AG10803 (cell line): ENCODE results near the gene CELF1.
"Not testable (repeated sequence)": the region's sequence is repeated elsewhere in the genome, so short reads cannot be mapped to it uniquely, and the experiment has no call there.

Source experiments
- DNase-seq: peaks from one replicate; pipeline ENCODE4 v3.0.0; 2010; ENCODE audit warnings: low read depth
- H3K4me3 ChIP-seq: 2 replicates; pipeline ENCODE4 v1.5.1; 2011; ENCODE audit warnings: mild to moderate bottlenecking, low read length, control low read depth
- TF ChIP-seq, protein P1 (sequence below): conservative IDR thresholded peaks from 2 replicates; pipeline ENCODE4 v1.5.1; 2011; ENCODE audit warnings: mild to moderate bottlenecking, low read length, control low read depth, inconsistent platforms

CELF1 gene

DNA sequence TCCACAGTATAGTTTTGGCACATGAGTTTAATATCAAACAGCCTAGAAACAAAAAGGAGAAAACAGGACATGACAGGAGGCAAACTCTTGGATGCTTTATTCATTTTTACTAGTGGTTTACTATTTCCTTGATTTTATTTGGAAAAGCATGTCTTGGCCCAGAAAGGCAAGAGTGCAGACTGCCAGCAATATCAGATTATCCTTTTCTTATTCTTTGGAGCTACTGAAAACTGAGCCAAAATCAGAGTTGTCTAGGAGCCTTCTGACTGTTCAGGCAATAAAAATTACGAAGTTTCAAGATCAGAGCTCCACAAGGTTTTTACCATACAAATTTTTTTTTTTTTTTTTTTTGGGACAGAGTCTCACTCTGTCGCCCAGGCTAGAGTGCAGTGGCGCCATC, 16.0 kb downstream of the CELF1 start:
- no peak for DNase-seq
- TF ChIP-seq, protein P1, sequence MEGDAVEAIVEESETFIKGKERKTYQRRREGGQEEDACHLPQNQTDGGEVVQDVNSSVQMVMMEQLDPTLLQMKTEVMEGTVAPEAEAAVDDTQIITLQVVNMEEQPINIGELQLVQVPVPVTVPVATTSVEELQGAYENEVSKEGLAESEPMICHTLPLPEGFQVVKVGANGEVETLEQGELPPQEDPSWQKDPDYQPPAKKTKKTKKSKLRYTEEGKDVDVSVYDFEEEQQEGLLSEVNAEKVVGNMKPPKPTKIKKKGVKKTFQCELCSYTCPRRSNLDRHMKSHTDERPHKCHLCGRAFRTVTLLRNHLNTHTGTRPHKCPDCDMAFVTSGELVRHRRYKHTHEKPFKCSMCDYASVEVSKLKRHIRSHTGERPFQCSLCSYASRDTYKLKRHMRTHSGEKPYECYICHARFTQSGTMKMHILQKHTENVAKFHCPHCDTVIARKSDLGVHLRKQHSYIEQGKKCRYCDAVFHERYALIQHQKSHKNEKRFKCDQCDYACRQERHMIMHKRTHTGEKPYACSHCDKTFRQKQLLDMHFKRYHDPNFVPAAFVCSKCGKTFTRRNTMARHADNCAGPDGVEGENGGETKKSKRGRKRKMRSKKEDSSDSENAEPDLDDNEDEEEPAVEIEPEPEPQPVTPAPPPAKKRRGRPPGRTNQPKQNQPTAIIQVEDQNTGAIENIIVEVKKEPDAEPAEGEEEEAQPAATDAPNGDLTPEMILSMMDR, result no peak

GRCh38 chr11:47534704-47535251, 18.2 kb downstream of the CELF1 start:
- TF ChIP-seq, protein P1, result no peak
- H3K4me3 ChIP-seq, result no peak overlapping the region
- DNase-seq, result no peak

More for the DNA sequence above, 16.0 kb downstream of the CELF1 start:
- H3K4me3 ChIP-seq, result no peak overlapping the region

- DNase-seq, result peak; percentile 91
- no peak overlapping the region for H3K4me3 ChIP-seq
- TF ChIP-seq, protein P1, result no peak
Observed at GRCh38 chr11:47533690-47534151, 19.2 kb downstream of the CELF1 start.

- H3K4me3 ChIP-seq, result no peak overlapping the region
- TF ChIP-seq, protein P1, result no peak
- no peak for DNase-seq
Observed at GRCh38 chr11:47532597-47533213, 20.2 kb downstream of the CELF1 start.

DNA sequence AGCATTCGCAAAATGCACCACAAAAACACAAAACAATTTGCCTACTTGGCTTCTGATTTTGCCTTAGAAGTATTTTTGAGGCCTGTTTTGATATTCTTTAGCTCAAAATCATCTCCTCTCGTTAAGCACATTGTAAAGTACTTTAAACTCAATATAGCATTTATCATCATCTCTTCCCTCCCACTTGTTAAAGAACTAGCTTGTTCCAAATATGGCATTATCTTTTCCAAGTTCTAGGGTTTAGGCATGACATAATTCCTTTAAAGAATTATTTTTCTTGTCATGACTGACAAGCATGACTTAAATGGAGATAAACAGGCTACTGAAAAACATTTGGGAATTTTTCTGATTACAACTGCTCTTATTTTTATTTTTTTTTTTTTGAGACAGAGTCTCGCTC, 21.3 kb downstream of the CELF1 start:
- TF ChIP-seq, protein P1, result no peak
- no peak for DNase-seq
- H3K4me3 ChIP-seq, result no peak overlapping the region

DNA sequence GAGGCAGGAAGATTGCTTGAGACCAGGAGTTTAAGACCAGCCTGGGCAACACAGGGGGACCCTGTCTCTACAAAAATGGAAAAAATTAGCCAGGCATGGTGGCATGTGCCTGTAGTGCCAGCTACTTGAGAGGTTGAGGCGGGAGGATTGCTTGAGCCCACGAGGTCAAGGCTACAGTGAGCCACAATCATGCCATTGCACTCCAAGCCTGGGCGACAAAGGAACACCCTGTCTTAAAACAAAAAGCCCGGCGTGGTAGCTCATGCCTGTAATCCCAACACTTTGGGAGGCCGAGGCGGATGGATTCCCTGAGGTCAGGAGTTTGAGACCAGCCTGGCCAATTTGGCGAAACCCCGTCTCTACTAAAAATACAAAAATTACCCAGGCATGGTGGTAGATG, 22.2 kb downstream of the CELF1 start:
- DNase-seq, H3K4me3 ChIP-seq: not testable (repeated sequence)

DNA sequence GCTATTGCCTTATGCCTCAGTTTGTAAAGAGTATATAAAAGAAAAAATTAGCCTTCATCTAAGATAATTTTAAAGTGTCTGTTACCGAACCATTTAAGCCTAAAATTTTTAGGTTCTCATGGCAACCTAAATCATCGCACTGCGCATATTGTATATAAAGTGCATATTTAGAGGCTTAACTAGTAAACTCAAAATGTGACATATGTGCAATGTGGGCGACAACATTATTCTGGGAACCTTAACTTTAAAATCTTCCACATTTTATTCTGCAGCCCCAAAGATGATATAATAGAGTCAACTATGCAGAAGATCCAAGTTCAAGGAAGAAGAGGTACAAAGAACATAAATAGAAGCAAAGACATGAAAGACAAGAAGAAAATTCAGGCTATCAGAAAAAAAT, 23.0 kb downstream of the CELF1 start:
- H3K4me3 ChIP-seq, result no peak overlapping the region
- no peak for DNase-seq
- TF ChIP-seq, protein P1, result no peak

DNA sequence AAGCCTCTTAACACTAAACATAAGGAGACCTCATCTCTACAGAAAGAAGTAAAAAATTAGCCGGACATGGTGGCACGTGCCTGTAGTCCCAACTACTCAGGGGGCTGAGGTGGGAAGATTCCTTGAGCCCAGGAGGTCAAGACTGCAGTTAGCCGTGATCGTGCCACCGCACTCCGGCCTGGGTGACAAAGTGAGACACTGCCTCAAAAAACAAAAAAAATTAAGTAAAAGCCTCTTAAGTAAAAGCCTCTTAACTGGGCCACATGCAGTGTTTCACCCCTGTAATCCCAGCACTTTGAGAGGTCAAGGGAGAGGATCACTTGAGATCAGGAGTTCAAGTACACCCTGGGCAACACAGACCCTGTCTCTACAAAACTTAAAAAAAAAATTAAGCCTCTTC, 25.7 kb downstream of the CELF1 start:
- H3K4me3 ChIP-seq, result no peak overlapping the region
- TF ChIP-seq, protein P1, result no peak
- no peak for DNase-seq

DNA sequence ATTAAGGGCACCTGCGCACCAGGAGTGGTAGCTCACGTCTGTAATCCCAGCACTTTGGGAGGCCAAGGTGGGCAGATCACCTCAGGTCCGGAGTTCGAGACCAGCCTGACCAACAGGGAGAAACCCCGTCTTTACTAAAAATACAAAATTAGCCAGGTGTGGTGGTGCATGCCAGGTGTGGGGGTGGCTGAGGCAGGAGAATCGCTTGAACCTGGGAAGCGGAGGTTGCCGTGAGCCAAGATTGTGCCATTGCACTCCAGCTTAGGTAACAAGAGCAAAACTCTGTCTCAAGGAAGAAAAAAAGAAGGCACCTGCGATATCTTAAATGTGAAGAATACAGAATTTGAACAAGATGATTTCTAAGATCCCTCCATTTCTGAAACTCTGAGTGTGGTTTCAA, 26.9 kb downstream of the CELF1 start:
- not testable (repeated sequence) for DNase-seq, H3K4me3 ChIP-seq
